ENCODE data around the gene EVA1B. TPM values are rescaled to one million over a fixed set of nuclear protein-coding genes. Genes with fewer than 3 reads are reported as not detected.

The EVA1B gene
- total RNA-seq, 1 donor from 2014 or later = 25.7 TPM

- DNase-seq = no peak
Observed at GRCh38 chr1:36279110-36279788, 44.2 kb downstream of the EVA1B start.

- no peak for DNase-seq
Observed at GRCh38 chr1:36276688-36277087, 46.8 kb downstream of the EVA1B start.

GRCh38 chr1:36274201-36274600 is 49.2 kb downstream of the EVA1B start:
- DNase-seq = no peak

- DNase-seq = no peak
Observed at GRCh38 chr1:36273024-36273423, 50.4 kb downstream of the EVA1B start.

Other genes with a start within 250 kb of the EVA1B start
- not detected for gene TEKT2, start 239.6 kb downstream of the EVA1B start, total RNA-seq
- 35.5 TPM for gene ADPRS, start 234.8 kb downstream of the EVA1B start, total RNA-seq
- 39.8 TPM for gene COL8A2, start 198.4 kb downstream of the EVA1B start, total RNA-seq
- 32.4 TPM for gene TRAPPC3, start 174.2 kb downstream of the EVA1B start, total RNA-seq
- gene MAP7D1, start 167.5 kb downstream of the EVA1B start, total RNA-seq = 134 TPM
- 107 TPM for gene THRAP3, start 99.2 kb downstream of the EVA1B start, total RNA-seq
- 5.4 TPM for gene SH3D21, start 17.3 kb downstream of the EVA1B start, total RNA-seq
- gene STK40, start 62.3 kb upstream of the EVA1B start, total RNA-seq = 18.9 TPM
- gene LSM10, start 74.3 kb upstream of the EVA1B start, total RNA-seq = 8.8 TPM
- gene OSCP1, start 126.8 kb upstream of the EVA1B start, total RNA-seq = 5.7 TPM
- gene MRPS15, start 140.7 kb upstream of the EVA1B start, total RNA-seq = 28.3 TPM
- gene CSF3R, start 159.3 kb upstream of the EVA1B start, total RNA-seq = 13.3 TPM